Lung (tissue), 12 donors: ENCODE measurements around the gene C12orf50. TPM values are rescaled to one million over a fixed set of nuclear protein-coding genes. Genes with fewer than 3 reads are reported as not detected.

Experiments
- ATAC-seq: fragments of 200-7000 bp; cut with Tn5 transposase; one replicate; pipeline ENCODE4 v1.9.1; 2020; ENCODE audit warnings: moderate number of reproducible peaks; ENCODE audit not compliant: insufficient read depth, low FRiP score
- DNase-seq, 3 donors: peaks; one replicate each; pipeline ENCODE4 v3.0.0-alpha.2; 2013 to 2017
- H3K27ac ChIP-seq, 2 donors: one replicate each; pipeline ENCODE4 v1.5.1; 2013; ENCODE audit warnings: mild to moderate bottlenecking in 2 of 2, moderate library complexity in 2 of 2, control low read depth in 1 of 2, inconsistent platforms in 1 of 2, low read depth in 1 of 2, low read length in 1 of 2
- H3K27me3 ChIP-seq, 3 donors: one replicate each; pipeline ENCODE4 v1.5.1; 2013; ENCODE audit warnings: low read length in 2 of 3; ENCODE audit not compliant: control insufficient read depth in 3 of 3, insufficient read depth in 3 of 3
- H3K36me3 ChIP-seq, 4 donors: one replicate each; pipeline ENCODE4 v1.5.1; 2013; ENCODE audit warnings: low read length in 4 of 4, mild to moderate bottlenecking in 1 of 4, moderate library complexity in 1 of 4; ENCODE audit not compliant: control insufficient read depth in 4 of 4, insufficient read depth in 4 of 4
- H3K4me1 ChIP-seq, 5 donors: one replicate each; pipeline ENCODE4 v1.5.1; 2013; ENCODE audit warnings: low read length in 5 of 5, mild to moderate bottlenecking in 2 of 5, moderate library complexity in 1 of 5; ENCODE audit not compliant: control insufficient read depth in 5 of 5, insufficient read depth in 5 of 5
- H3K4me3 ChIP-seq: one replicate; pipeline ENCODE4 v1.5.1; 2013; ENCODE audit warnings: mild to moderate bottlenecking, control low read depth, moderate library complexity
- H3K9ac ChIP-seq, 2 donors: one replicate each; pipeline ENCODE4 v1.5.1; 2013; ENCODE audit warnings: low read length in 2 of 2, control low read depth in 1 of 2; ENCODE audit not compliant: insufficient read depth in 1 of 2
- H3K9me3 ChIP-seq, 4 donors: one replicate each; pipeline ENCODE4 v1.5.1; 2013; ENCODE audit warnings: low read length in 3 of 4, mild to moderate bottlenecking in 1 of 4, moderate library complexity in 1 of 4; ENCODE audit not compliant: control insufficient read depth in 4 of 4, insufficient read depth in 3 of 4
- WGBS, 2 donors: extraction: QIAGEN DNeasy Blood & Tissue Kit; methylation state at CpG; one replicate each; pipeline ENCODE4 v1.1.7; 2013; 5-methylcytosine and 5-hydroxymethylcytosine counted together
- polyA plus RNA-seq, 2 donors: library from polyadenylated mRNA; stranded (reverse); fragments of 200-250 nt; gene quantifications; one replicate each; pipeline ENCODE4 v1.2.1, GENCODE V29; 2013
- total RNA-seq, 2 donors: library from RNA; depleted of rRNA in 1 of 2; stranded (reverse); fragments of >200 nt in 1 of 2; gene quantifications; one replicate each; pipeline ENCODE4 v1.2.1, GENCODE V29; 2014 to 2021
- TF ChIP-seq, protein P1 (sequence below): IDR thresholded peaks from 2 replicates; pipeline ENCODE4 v1.5.1; 2012; ENCODE audit warnings: mild to moderate bottlenecking; ENCODE audit errors: control extremely low read depth, extremely low read depth
- donor health status: control.
- donor health status: control.
- donor health status: Bipolar disorder and iron deficiency.
- donor health status: healthy.
- donor health status: DM: yes; HTN: yes; CAD: no.

The C12orf50 gene
- total and polyA plus RNA-seq, 4 donors, result 0.05 to 0.12 (median 0.07) TPM

DNA sequence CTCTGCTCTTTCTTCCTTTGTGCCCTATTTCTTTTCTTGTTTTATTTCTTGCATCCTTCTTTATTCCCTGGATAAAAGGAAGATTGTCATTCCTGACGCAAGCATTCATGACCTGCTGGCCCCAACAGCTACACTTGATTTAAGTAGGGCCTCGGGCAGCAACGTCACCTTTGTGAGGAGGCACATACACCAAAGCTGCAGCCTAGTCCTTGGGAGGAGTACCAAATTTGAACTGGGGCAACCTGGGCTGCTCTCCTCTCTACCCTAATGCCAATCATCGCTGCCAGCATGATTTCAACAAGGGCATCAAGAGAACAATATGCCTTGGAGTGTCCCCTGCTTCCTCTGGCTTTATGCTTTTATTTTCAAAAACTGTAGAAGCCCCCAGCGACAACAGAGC, 76.4 kb downstream of the C12orf50 start:
- Histone ChIP-seq H3K9ac (no peak overlapping the region), H3K4me1 (peaks cover 0 to 4% (median 0%) of the 10 kb centered on the region in 5 donors), H3K27ac (no peak overlapping the region), H3K36me3 (no peaks in the 10 kb centered on the region), H3K27me3 (no peaks in the 10 kb centered on the region), H3K9me3 (no peaks in the 10 kb centered on the region), H3K4me3 (no peak overlapping the region)
- ATAC-seq, result no peak
- TF ChIP-seq, protein P1, sequence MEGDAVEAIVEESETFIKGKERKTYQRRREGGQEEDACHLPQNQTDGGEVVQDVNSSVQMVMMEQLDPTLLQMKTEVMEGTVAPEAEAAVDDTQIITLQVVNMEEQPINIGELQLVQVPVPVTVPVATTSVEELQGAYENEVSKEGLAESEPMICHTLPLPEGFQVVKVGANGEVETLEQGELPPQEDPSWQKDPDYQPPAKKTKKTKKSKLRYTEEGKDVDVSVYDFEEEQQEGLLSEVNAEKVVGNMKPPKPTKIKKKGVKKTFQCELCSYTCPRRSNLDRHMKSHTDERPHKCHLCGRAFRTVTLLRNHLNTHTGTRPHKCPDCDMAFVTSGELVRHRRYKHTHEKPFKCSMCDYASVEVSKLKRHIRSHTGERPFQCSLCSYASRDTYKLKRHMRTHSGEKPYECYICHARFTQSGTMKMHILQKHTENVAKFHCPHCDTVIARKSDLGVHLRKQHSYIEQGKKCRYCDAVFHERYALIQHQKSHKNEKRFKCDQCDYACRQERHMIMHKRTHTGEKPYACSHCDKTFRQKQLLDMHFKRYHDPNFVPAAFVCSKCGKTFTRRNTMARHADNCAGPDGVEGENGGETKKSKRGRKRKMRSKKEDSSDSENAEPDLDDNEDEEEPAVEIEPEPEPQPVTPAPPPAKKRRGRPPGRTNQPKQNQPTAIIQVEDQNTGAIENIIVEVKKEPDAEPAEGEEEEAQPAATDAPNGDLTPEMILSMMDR, result no peak
- DNase-seq, result no peak
- WGBS, 2 donors, result 58 to 68% methylated on average over 5 of the region's 5 CpGs

GRCh38 chr12:87952223-87952622, 77.0 kb downstream of the C12orf50 start:
- TF ChIP-seq, protein P1, result no peak
- no peaks in the 10 kb centered on the region for H3K36me3 ChIP-seq
- no peak overlapping the region for H3K27ac ChIP-seq
- no peaks in the 10 kb centered on the region for H3K27me3 ChIP-seq
- WGBS, 2 donors, result 85 to 92% methylated on average over 2 of the region's 2 CpGs
- H3K4me3 ChIP-seq, result no peak overlapping the region
- H3K4me1 ChIP-seq, result peaks cover 0 to 4% (median 0%) of the 10 kb centered on the region in 5 donors
- ATAC-seq (no peak), DNase-seq (no peak)
- no peak overlapping the region for H3K9ac ChIP-seq
- H3K9me3 ChIP-seq, result no peaks in the 10 kb centered on the region

DNA sequence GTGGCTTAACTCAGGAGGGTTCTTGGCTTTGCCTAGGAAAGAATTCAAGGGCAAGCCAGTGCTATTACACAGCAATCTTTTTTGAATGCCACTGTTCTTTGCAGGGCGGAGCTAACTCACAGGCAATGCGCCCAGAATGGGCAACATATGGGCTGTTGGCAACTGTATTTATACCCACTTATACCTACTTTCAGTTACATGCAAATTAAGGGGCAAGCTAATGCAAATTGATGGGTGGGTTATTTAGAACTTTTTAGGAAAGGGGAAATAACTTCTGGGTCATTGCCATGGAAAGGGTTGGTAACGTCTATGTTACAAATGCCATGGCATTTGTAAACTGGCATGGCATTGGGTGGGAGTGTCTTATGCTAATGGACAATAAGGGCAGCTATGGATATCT, 85.4 kb downstream of the C12orf50 start:
- H3K9ac ChIP-seq, result no peak overlapping the region
- DNase-seq, result no peak
- H3K27ac ChIP-seq, result no peak overlapping the region
- no peak overlapping the region for H3K4me3 ChIP-seq
- no peak for ATAC-seq
- no peaks in the 10 kb centered on the region for H3K9me3 ChIP-seq
- TF ChIP-seq, protein P1, result no peak
- 88 to 91% methylated on average over 3 of the region's 3 CpGs for WGBS, 2 donors
- H3K27me3 ChIP-seq, result no peaks in the 10 kb centered on the region
- H3K36me3 ChIP-seq, result no peaks in the 10 kb centered on the region
- H3K4me1 ChIP-seq, result no peaks in the 10 kb centered on the region

DNA sequence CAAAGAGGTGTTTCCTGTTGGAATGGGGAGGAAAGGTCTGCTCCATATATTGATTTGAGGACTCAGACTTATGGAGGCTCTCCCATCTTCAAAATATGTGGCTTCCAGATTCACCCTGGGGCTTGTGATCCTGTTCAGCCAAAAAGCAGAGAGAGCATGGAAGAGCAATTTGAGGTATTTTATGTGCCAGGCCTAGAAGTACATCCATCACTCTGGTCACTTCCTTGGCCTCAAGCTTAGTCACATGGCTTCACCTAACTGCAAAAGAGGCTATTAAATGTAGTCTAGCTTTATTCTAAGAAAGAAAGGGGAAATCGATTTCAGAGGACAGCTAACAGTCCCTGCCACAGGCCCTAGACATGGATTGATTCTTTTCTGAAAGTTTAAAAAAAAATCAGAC, 86.2 kb downstream of the C12orf50 start:
- H3K9me3 ChIP-seq, result no peaks in the 10 kb centered on the region
- ATAC-seq (no peak), DNase-seq (no peak)
- no peak overlapping the region for H3K27ac ChIP-seq
- H3K36me3 ChIP-seq, result no peaks in the 10 kb centered on the region
- TF ChIP-seq, protein P1, result no peak
- no peaks in the 10 kb centered on the region for H3K27me3 ChIP-seq
- no peak overlapping the region for H3K4me3 ChIP-seq
- 55 to 71% methylated on average over 1 of the region's 1 CpG for WGBS, 2 donors
- no peaks in the 10 kb centered on the region for H3K4me1 ChIP-seq
- no peak overlapping the region for H3K9ac ChIP-seq
